Ascending aorta (tissue), 2 donors: ENCODE measurements around the gene RAPGEF2. TPM values are rescaled to one million over a fixed set of nuclear protein-coding genes. Genes with fewer than 3 reads are reported as not detected.

ENCODE experiments used
- DNase-seq, 2 donors: peaks; one replicate each; pipeline ENCODE4 v3.0.0-alpha.2; 2019; ENCODE audit warnings: low spot score in 2 of 2
- H3K27ac ChIP-seq, 2 donors: fragments of 200-600 bp; sonication (generic); one replicate each; pipeline ENCODE4 v1.5.1; 2016 to 2017; ENCODE audit warnings: mild to moderate bottlenecking in 1 of 2
- H3K27me3 ChIP-seq: fragments of 200-600 bp; sonication (generic); one replicate; pipeline ENCODE4 v1.5.1; 2017
- H3K36me3 ChIP-seq, 2 donors: fragments of 200-600 bp; sonication (generic); one replicate each; pipeline ENCODE4 v1.5.1; 2016
- H3K4me1 ChIP-seq, 2 donors: fragments of 200-600 bp; sonication (generic); one replicate each; pipeline ENCODE4 v1.5.1; 2016 to 2017; ENCODE audit warnings: mild to moderate bottlenecking in 1 of 2
- H3K4me3 ChIP-seq, 2 donors: fragments of 200-600 bp; sonication (generic); one replicate each; pipeline ENCODE4 v1.5.1; 2016 to 2017; ENCODE audit warnings: mild to moderate bottlenecking in 1 of 2
- H3K9me3 ChIP-seq, 2 donors: fragments of 200-600 bp; sonication (generic); one replicate each; pipeline ENCODE4 v1.5.1; 2016
- intact Hi-C: fragments of 100-400 bp; cut with DNase I; formaldehyde crosslinking; loops from one replicate; pipeline ENCODE4 v1.15.1; 2023
- total RNA-seq: library from RNA; depleted of rRNA; stranded (reverse); fragments of >200 nt; gene quantifications from one replicate; pipeline ENCODE4 v1.1.0, GENCODE V29; 2016
- TF ChIP-seq, protein P1 (sequence below), 3 experiments: fragments of 200-600 bp in 2 of 3; fragments of 450-650 bp in 1 of 3; sonication (generic) in 2 of 3; IDR thresholded peaks; one replicate each; pipeline ENCODE4 v1.5.1; 2016 to 2019; ENCODE audit warnings: antibody characterized with exemption in 3 of 3, mild to moderate bottlenecking in 1 of 3, moderate library complexity in 1 of 3

The RAPGEF2 gene
- total RNA-seq, 1 donor from 2014 or later, result 65.7 TPM

DNA sequence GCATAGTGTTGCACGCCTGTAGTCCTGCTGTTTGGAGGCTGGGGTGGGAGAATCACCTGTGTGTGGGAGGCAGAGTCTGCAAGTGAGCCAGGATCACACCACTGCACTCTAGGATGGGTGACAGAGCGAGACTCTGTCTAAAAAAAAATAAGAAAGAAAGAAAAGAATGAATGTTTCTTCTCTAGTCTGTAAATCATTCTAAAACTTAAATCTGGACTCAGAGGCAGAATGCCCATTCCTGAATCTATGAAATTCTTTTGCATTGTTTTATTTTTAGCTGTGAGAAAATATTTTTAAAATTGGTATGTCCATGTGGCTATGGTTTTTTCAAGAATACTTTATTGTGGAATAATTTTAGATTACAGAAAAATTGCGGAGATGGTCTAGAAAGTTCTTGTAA lies 49.3 kb downstream of the RAPGEF2 start:
- H3K9me3 ChIP-seq, result no peaks in the 10 kb centered on the region
- H3K4me3 ChIP-seq, result no peak overlapping the region
- H3K4me1 ChIP-seq, result peaks cover 2 to 8% of the 10 kb centered on the region in 2 donors
- no peak for DNase-seq
- TF ChIP-seq, protein P1, sequence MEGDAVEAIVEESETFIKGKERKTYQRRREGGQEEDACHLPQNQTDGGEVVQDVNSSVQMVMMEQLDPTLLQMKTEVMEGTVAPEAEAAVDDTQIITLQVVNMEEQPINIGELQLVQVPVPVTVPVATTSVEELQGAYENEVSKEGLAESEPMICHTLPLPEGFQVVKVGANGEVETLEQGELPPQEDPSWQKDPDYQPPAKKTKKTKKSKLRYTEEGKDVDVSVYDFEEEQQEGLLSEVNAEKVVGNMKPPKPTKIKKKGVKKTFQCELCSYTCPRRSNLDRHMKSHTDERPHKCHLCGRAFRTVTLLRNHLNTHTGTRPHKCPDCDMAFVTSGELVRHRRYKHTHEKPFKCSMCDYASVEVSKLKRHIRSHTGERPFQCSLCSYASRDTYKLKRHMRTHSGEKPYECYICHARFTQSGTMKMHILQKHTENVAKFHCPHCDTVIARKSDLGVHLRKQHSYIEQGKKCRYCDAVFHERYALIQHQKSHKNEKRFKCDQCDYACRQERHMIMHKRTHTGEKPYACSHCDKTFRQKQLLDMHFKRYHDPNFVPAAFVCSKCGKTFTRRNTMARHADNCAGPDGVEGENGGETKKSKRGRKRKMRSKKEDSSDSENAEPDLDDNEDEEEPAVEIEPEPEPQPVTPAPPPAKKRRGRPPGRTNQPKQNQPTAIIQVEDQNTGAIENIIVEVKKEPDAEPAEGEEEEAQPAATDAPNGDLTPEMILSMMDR (IDR thresholded peaks at IDR 0.05), result no peak
- H3K27me3 ChIP-seq, result no peaks in the 10 kb centered on the region
- no peaks in the 10 kb centered on the region for H3K36me3 ChIP-seq
- no peak overlapping the region for H3K27ac ChIP-seq
- intact Hi-C loops, result no loop called here

DNA sequence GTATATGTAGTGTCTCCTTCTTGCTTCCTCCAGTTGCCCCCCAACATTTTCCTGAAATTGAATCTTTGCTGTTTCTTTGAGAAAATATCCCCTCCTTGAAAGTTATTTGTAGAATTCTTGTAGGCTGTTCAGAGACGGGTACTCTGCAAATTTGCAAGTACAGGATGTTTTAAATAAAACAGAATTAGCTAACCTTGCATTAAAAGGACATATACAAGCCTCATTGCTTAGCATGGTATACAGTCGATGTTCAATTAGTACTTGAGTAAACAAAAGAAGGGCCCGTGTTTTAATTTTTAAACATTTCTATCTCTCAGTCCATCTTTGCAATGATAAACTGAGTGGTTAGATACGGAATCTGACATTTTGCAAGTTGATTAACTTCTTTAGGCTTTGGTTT lies 50.8 kb downstream of the RAPGEF2 start:
- no peaks in the 10 kb centered on the region for H3K9me3 ChIP-seq
- intact Hi-C loops, result no loop called here
- no peak for DNase-seq
- no peak overlapping the region for H3K27ac ChIP-seq
- H3K27me3 ChIP-seq, result no peaks in the 10 kb centered on the region
- TF ChIP-seq, protein P1 (IDR thresholded peaks at IDR 0.05), result no peak
- H3K36me3 ChIP-seq, result no peaks in the 10 kb centered on the region
- H3K4me1 ChIP-seq, result peaks cover 2 to 8% of the 10 kb centered on the region in 2 donors
- H3K4me3 ChIP-seq, result no peak overlapping the region

DNA sequence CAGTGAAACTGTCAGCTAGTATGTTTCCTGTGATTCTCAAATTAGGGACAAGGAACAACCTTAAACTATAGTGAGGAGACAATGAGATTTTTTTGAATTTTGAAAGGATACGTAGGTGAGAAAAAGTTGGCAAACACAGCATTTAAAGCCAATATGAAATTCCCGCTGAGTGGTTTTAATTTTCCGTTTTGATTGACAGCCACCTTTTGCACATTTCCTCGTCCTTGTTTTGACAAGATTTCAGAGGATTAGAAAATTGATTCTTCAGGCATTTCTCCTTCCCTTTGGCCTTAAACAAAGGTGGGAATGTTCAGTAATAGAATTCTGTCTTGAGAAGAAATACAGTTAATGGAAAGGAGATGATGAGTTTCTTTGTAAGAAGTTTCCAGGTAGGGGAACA lies 52.2 kb downstream of the RAPGEF2 start:
- DNase-seq, result no peak
- Histone ChIP-seq H3K4me1 (peaks cover 2 to 4% of the 10 kb centered on the region in 2 donors), H3K9me3 (no peaks in the 10 kb centered on the region), H3K36me3 (no peaks in the 10 kb centered on the region), H3K4me3 (no peak overlapping the region), H3K27ac (no peak overlapping the region), H3K27me3 (no peaks in the 10 kb centered on the region)
- TF ChIP-seq, protein P1 (IDR thresholded peaks at IDR 0.05), result no peak
- intact Hi-C loops, result no loop called here

DNA sequence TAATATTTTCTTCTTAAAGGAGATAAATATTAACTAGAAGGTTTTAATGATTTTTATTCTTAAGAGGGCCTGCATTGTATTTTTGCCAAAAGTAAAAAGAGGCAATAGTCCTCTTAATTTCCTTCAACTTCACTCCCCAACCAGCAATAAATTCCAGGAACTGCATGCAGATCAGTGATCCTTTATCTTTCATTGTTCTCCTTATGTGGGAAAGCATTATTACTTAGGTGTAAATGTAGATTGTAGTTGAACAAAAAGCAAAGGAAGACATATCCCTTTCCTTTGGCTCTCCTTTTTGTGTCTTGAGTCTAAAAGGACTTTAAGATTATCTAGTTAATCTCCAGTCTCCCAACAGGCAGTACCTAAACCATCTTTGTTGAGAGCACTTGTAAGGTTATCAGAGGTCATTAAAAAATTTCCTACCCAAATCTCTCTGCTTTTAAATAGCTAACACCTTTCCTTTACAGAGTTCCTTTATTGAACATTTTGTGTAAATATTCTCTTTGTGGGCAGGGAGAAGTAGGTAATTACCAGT lies 55.3 kb downstream of the RAPGEF2 start:
- DNase-seq, result no peak
- intact Hi-C loops, result no loop called here
- H3K9me3 ChIP-seq, result no peaks in the 10 kb centered on the region
- H3K4me3 ChIP-seq, result no peak overlapping the region
- H3K27ac ChIP-seq, result no peak overlapping the region
- H3K27me3 ChIP-seq, result no peaks in the 10 kb centered on the region
- no peaks in the 10 kb centered on the region for H3K4me1 ChIP-seq
- TF ChIP-seq, protein P1 (IDR thresholded peaks at IDR 0.05), result no peak
- H3K36me3 ChIP-seq, result no peaks in the 10 kb centered on the region

DNA sequence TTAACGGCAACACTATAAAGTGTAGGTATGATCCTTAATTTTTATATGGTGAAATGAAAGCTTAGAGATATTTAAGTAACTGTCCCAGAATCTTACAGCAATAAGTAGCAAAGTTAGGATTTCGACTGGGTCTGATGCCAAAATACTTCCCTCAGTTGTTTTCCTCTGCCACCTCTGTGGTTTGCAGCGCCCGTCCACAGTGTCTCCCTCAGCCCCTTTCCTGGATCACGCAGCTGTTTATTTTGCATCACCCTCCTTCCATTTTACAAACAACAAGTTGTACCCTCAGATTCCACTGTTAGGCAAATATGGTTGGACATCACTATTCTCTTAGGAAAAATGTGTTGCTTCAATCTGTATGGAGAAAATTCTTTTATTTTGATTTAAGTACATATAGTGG lies 56.1 kb downstream of the RAPGEF2 start:
- Histone ChIP-seq H3K4me3 (no peak overlapping the region), H3K27me3 (no peaks in the 10 kb centered on the region), H3K4me1 (no peaks in the 10 kb centered on the region), H3K36me3 (no peaks in the 10 kb centered on the region), H3K27ac (no peak overlapping the region), H3K9me3 (no peaks in the 10 kb centered on the region)
- intact Hi-C loops, result no loop called here
- TF ChIP-seq, protein P1 (IDR thresholded peaks at IDR 0.05), result no peak
- no peak for DNase-seq

DNA sequence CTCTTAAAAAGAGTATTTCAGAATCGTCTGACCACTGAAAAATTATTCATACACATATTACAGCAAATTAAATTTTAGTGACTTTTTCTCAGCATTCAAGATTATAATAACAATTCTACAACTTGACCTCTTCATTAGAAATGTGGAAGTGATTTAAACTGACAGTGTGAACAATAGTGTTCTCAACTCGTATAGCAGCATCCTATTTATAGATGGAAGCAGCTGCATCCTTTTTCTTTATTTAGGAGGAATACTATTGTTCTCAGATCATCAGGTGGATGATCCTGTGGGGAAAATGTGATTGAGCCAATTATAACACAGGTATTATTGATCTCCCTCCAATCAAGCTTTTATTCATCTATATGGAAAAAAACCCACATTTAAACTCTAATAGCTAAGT lies 56.7 kb downstream of the RAPGEF2 start:
- TF ChIP-seq, protein P1 (IDR thresholded peaks at IDR 0.05), result no peak
- intact Hi-C loops, result no loop called here
- H3K9me3 ChIP-seq, result no peaks in the 10 kb centered on the region

More for the DNA sequence above, 56.7 kb downstream of the RAPGEF2 start:
- H3K27me3 ChIP-seq, result no peaks in the 10 kb centered on the region
- H3K4me1 ChIP-seq, result no peaks in the 10 kb centered on the region
- no peak overlapping the region for H3K4me3 ChIP-seq
- DNase-seq, result no peak
- no peak overlapping the region for H3K27ac ChIP-seq
- no peaks in the 10 kb centered on the region for H3K36me3 ChIP-seq
